ENCODE measurements around the gene UGT1A8. TPM values are rescaled to one million over a fixed set of nuclear protein-coding genes. Genes with fewer than 3 reads are reported as not detected.

The UGT1A8 gene
- total and polyA plus RNA-seq, 2 experiments from 2014 or later: 0.45 TPM; not detected in 1

- TF ChIP-seq CREB1 (CRISPR knock-in tag; IDR thresholded peaks at IDR 0.05; ENCODE audit: low read depth) (no peak), STAT1 (IDR thresholded peaks at IDR 0.05; ENCODE audit: unreplicated experiment) (no peak), EZH2phosphoT487 (IDR thresholded peaks at IDR 0.05; ENCODE audit: unreplicated experiment) (no peak), CTCF (conservative IDR thresholded peaks at IDR 0.05; ENCODE audit: low read depth in 2 of 2) (no peak), JUNB (IDR thresholded peaks at IDR 0.05; ENCODE audit: unreplicated experiment) (no peak), NANOG (IDR thresholded peaks at IDR 0.05; ENCODE audit: borderline replicate concordance) (no peak), EZH2 (IDR thresholded peaks at IDR 0.05; ENCODE audit: low read depth, unreplicated experiment) (no peak), ZNF114 (CRISPR knock-in tag; IDR thresholded peaks at IDR 0.05) (no peak)
Measured at GRCh38 chr2:233638836-233639235, 21.4 kb downstream of the UGT1A8 start (continued).

GRCh38 chr2:233639860-233640259, 22.4 kb downstream of the UGT1A8 start:
- Histone ChIP-seq H3K27ac (ENCODE audit: low read depth) (no peak overlapping the region), H3F3A (replicated peaks; ENCODE audit: low read depth) (no peaks in the 10 kb centered on the region), H4K20me1 (replicated peaks; ENCODE audit: insufficient read depth) (no peaks in the 10 kb centered on the region), H3K27me3 (ENCODE audit: insufficient read depth) (no peaks in the 10 kb centered on the region), H2AFZ (no peak overlapping the region), H3K9me2 (ENCODE audit: insufficient read depth) (no peaks in the 10 kb centered on the region; the same call in 1 of the 2 replicates), H3K36me3 (ENCODE audit: insufficient read depth) (no peaks in the 10 kb centered on the region), H3K79me2 (replicated peaks; ENCODE audit: insufficient read depth) (no peaks in the 10 kb centered on the region), H3K4me1 (ENCODE audit: insufficient read depth) (no peaks in the 10 kb centered on the region), H3K4me2 (no peak overlapping the region), H3K4me3 (no peak overlapping the region)
- DNase-seq (ENCODE audit: low spot score) (no peak), ATAC-seq (no peak)
- peaks cover 5% of the 10 kb centered on the region; the same call in 2 of the 3 replicates for H3K36me3 Mint-ChIP-seq (ENCODE audit: low read depth)
- no peak overlapping the region for H3K27ac Mint-ChIP-seq
- no peak overlapping the region for H3K4me3 Mint-ChIP-seq
- H3K27me3 Mint-ChIP-seq (ENCODE audit: insufficient read depth, low read depth, poor library complexity): no peaks in the 10 kb centered on the region
- H3K9me3 Mint-ChIP-seq: peaks cover 5% of the 10 kb centered on the region
- H3K4me1 Mint-ChIP-seq: no peaks in the 10 kb centered on the region
- TF ChIP-seq STAT1 (IDR thresholded peaks at IDR 0.05; ENCODE audit: unreplicated experiment): no peak
- TF ChIP-seq ZNF331 (CRISPR knock-in tag; IDR thresholded peaks at IDR 0.05; ENCODE audit: low read depth): no peak
- no peak for TF ChIP-seq REST (IDR thresholded peaks at IDR 0.05; ENCODE audit: unreplicated experiment)
- TF ChIP-seq NANOG (IDR thresholded peaks at IDR 0.05; ENCODE audit: borderline replicate concordance): no peak
- no peak for TF ChIP-seq ZNF462 (CRISPR knock-in tag; IDR thresholded peaks at IDR 0.05)
- TF ChIP-seq EZH2 (IDR thresholded peaks at IDR 0.05; ENCODE audit: low read depth, unreplicated experiment): no peak
- TF ChIP-seq EZH2phosphoT487 (IDR thresholded peaks at IDR 0.05; ENCODE audit: unreplicated experiment): no peak
- TF ChIP-seq ETS1 (IDR thresholded peaks at IDR 0.05): no peak
- no peak for TF ChIP-seq CREB1 (CRISPR knock-in tag; IDR thresholded peaks at IDR 0.05; ENCODE audit: low read depth)
- TF ChIP-seq POLR2AphosphoS5 (IDR thresholded peaks at IDR 0.05; ENCODE audit: low read depth): no peak
- no peak for TF ChIP-seq ZNF114 (CRISPR knock-in tag; IDR thresholded peaks at IDR 0.05)
